Calu3 (cell line): Measurements from ENCODE around the gene RIMBP2. TPM values are rescaled to one million over a fixed set of nuclear protein-coding genes. Genes with fewer than 3 reads are reported as not detected.

ENCODE experiments used
- BruUV-seq: library from RNA; stranded (reverse); fragments of 400-500 nt; replicated peaks from 2 replicates; lab custom pipeline; 2021; lab: Mats Ljungman, UMichigan
- CTCF ChIA-PET: fragments of 300-600 bp; sonication (Branson Sonifier 250); formaldehyde crosslinking; loops from one replicate; lab custom pipeline; 2022; ENCODE audit warnings: antibody characterized with exemption; lab: Charles Lee
- DNase-seq: peaks from one replicate; pipeline ENCODE4 v3.0.0; 2022
- H3K27ac Mint-ChIP-seq: one replicate; pipeline ENCODE4 v1.8.0; 2022; ENCODE audit warnings: mixed read lengths; ENCODE audit not compliant: unreplicated experiment
- H3K27me3 Mint-ChIP-seq: one replicate; pipeline ENCODE4 v1.8.0; 2022; ENCODE audit warnings: mixed read lengths; ENCODE audit not compliant: unreplicated experiment
- H3K36me3 Mint-ChIP-seq: one replicate; pipeline ENCODE4 v1.8.0; 2022; ENCODE audit warnings: mild to moderate bottlenecking, moderate library complexity, mixed read lengths; ENCODE audit not compliant: insufficient read depth, unreplicated experiment
- H3K4me1 Mint-ChIP-seq: one replicate; pipeline ENCODE4 v1.8.0; 2022; ENCODE audit warnings: mild to moderate bottlenecking, low read depth, mixed read lengths; ENCODE audit not compliant: unreplicated experiment
- H3K4me3 Mint-ChIP-seq: one replicate; pipeline ENCODE4 v1.8.0; 2022; ENCODE audit warnings: mild to moderate bottlenecking, low read depth, moderate library complexity, mixed read lengths; ENCODE audit not compliant: unreplicated experiment
- H3K9me3 Mint-ChIP-seq: one replicate; pipeline ENCODE4 v1.8.0; 2022; ENCODE audit warnings: low read depth, mixed read lengths; ENCODE audit not compliant: unreplicated experiment
- intact Hi-C: fragments of 100-400 bp; cut with micrococcal nuclease; formaldehyde crosslinking; loops from one replicate; pipeline ENCODE4 v1.10.0; 2022; ENCODE audit not compliant: unreplicated experiment
- total RNA-seq: library from RNA; stranded (reverse); gene quantifications from 2 replicates; pipeline ENCODE4 v1.2.3, GENCODE V29; 2022
- TF ChIP-seq, protein P1 (sequence below): fragments of 200-600 bp; IDR thresholded peaks from one replicate; pipeline ENCODE4 v1.8.0; 2022; ENCODE audit warnings: antibody characterized with exemption; ENCODE audit not compliant: unreplicated experiment

The RIMBP2 gene
- total RNA-seq, 1 experiment from 2014 or later, result 6.1 TPM

DNA sequence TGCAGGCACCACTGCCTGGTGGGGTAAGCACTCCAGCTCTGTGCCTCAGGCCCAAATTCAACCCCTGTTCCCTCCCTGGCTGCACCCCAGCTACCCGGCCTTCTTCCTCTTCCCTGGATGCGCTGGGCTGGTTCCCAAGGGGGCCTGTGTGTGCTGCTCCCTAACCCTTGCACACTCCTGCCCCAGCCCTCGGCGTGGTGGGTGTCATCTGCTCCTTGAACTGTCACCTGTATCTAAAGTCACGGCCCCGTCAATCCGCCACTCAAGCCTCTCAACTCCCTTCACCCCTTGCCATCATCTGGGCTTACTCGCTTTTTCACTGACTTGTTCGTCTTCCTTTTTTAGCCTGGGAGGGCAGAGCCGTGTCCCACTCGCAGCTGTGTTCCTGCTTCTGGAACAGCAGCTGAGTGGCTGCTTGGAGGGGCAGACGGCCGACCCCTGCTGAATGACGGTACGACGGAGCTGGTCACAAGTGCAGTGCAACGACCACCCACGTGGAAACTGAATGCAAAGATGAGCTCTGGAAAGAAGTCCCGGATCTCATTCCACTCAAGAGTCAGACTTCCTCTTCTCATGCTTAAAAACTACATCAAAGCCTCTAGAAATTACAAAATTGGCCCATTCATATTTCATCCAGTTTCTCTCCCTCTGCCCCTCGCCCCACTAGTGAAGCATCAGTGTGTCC lies 239.5 kb downstream of the RIMBP2 start:
- TF ChIP-seq, protein P1, sequence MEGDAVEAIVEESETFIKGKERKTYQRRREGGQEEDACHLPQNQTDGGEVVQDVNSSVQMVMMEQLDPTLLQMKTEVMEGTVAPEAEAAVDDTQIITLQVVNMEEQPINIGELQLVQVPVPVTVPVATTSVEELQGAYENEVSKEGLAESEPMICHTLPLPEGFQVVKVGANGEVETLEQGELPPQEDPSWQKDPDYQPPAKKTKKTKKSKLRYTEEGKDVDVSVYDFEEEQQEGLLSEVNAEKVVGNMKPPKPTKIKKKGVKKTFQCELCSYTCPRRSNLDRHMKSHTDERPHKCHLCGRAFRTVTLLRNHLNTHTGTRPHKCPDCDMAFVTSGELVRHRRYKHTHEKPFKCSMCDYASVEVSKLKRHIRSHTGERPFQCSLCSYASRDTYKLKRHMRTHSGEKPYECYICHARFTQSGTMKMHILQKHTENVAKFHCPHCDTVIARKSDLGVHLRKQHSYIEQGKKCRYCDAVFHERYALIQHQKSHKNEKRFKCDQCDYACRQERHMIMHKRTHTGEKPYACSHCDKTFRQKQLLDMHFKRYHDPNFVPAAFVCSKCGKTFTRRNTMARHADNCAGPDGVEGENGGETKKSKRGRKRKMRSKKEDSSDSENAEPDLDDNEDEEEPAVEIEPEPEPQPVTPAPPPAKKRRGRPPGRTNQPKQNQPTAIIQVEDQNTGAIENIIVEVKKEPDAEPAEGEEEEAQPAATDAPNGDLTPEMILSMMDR, result no peak
- no TSS peak for BruUV-seq
- no peak for DNase-seq
- Mint-ChIP-seq H3K27ac (no peak overlapping the region), H3K9me3 (peaks cover 6% of the 10 kb centered on the region), H3K4me1 (no peaks in the 10 kb centered on the region), H3K36me3 (no peaks in the 10 kb centered on the region), H3K27me3 (no peaks in the 10 kb centered on the region), H3K4me3 (no peak overlapping the region)
- intact Hi-C loops, result no loop called here
- CTCF ChIA-PET, result no interaction called here

DNA sequence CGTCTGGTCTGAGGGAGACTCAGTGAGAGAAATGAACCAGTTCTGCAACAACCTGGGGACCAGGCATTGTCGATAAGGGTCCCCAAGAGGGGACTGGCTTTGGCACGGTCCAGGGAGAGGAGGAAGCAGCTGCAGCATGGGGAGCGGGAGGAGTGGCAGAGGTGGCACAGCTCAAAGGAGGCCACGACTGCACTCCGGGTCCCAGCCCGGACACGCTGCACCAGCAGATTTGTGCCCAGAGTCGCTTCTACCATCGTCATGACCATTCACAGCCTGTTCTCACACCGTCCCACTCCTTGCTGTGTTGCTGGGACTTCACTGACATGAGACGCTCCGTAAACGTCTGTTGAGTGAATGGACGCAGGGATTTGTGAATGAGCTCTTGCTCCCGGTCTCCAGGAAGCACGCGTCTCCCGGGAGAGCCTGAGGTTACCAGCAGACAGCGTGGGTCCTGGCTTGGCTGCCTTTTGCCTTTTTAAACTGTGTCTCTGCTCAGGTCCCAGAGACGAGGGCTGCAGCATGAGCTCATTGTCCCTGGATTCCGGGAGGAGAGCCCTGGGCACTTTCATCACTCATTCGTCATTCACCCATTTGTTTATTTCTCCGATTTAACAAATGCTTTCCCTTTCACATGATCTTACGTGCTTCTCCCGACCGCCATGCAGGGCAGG lies 241.4 kb downstream of the RIMBP2 start:
- TF ChIP-seq, protein P1, result no peak
- intact Hi-C loops, result no loop called here
- no peak for DNase-seq
- Mint-ChIP-seq H3K27me3 (no peaks in the 10 kb centered on the region), H3K4me3 (no peak overlapping the region), H3K27ac (no peak overlapping the region), H3K9me3 (peaks cover 6% of the 10 kb centered on the region), H3K36me3 (no peaks in the 10 kb centered on the region), H3K4me1 (no peaks in the 10 kb centered on the region)
- CTCF ChIA-PET, result no interaction called here
- no TSS peak for BruUV-seq

DNA sequence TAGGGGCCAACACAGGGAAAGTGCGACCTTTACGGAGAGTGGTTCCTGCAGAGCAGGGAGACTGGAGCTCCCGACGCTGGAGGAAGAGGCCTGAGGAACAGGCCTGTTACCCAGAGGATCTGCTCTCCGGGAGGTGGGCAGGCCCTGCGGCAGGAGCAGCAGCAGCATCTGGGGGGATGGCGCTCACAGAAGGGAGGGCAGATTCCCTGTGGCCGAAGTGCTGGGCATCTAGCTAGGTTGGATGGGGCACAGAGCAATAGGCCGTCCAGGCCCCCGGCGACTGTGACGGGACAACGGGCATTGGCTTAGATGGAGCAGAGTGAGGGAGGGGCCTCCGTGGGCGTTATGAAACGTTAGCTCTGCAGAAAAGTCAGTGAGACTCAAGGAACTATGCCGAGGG lies 242.8 kb downstream of the RIMBP2 start:
- no peak overlapping the region for H3K27ac Mint-ChIP-seq
- BruUV-seq, result no TSS peak
- H3K4me3 Mint-ChIP-seq, result no peak overlapping the region
- H3K9me3 Mint-ChIP-seq, result peaks cover 10% of the 10 kb centered on the region
- H3K4me1 Mint-ChIP-seq, result no peaks in the 10 kb centered on the region
- intact Hi-C loops, result no loop called here
- no peak for DNase-seq
- no peaks in the 10 kb centered on the region for H3K27me3 Mint-ChIP-seq
- TF ChIP-seq, protein P1, result no peak
- H3K36me3 Mint-ChIP-seq, result no peaks in the 10 kb centered on the region
- CTCF ChIA-PET, result no interaction called here

DNA sequence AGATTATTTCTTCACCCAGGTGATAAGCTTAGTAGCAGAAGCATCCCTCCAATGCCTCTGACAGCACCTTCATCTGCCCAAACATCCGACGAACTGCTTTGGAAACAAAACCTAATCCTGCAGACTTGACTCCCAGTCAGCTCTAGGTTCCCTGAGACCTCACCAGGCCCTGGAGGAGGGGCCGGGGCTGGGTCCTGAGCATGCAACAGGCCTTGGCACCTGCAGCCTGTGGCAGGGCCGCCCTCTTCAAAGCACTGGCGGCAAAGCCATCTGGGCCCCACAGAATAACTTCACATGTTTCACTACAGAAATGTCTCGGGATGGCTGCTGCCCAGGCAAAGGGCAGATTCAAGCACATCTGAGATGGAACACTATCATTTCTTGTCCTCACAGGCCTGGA lies 245.1 kb downstream of the RIMBP2 start:
- H3K36me3 Mint-ChIP-seq, result no peaks in the 10 kb centered on the region
- no peaks in the 10 kb centered on the region for H3K27me3 Mint-ChIP-seq
- CTCF ChIA-PET, result no interaction called here
- H3K4me1 Mint-ChIP-seq, result no peaks in the 10 kb centered on the region
- TF ChIP-seq, protein P1, result no peak
- H3K9me3 Mint-ChIP-seq, result peaks cover 17% of the 10 kb centered on the region
- intact Hi-C loops, result no loop called here
- H3K4me3 Mint-ChIP-seq, result no peak overlapping the region
- BruUV-seq, result no TSS peak
- no peak overlapping the region for H3K27ac Mint-ChIP-seq
- DNase-seq, result no peak
